HepG2 (cell line): Measurements from ENCODE around the gene XPNPEP2.

Experiments
- EZH2 ChIP-seq: conservative IDR thresholded peaks from 2 replicates; pipeline ENCODE4 v1.6.1; 2012; ENCODE audit warnings: mild to moderate bottlenecking, low read depth, low read length, moderate library complexity
- HNF4G ChIP-seq, 2 experiments: sonication (generic) in 1 of 2; formaldehyde crosslinking in 1 of 2; IDR thresholded peaks; 2 replicates each; pipeline versions ENCODE4 v1.4.0 to v1.6.1; 2011 to 2020; ENCODE audit warnings: borderline replicate concordance in 2 of 2, low read depth in 2 of 2, mild to moderate bottlenecking in 2 of 2, low read length in 1 of 2, missing genetic modification reagents in 1 of 2, moderate library complexity in 1 of 2
- JDP2 ChIP-seq: sonication (generic); formaldehyde crosslinking; IDR thresholded peaks from 2 replicates; pipeline ENCODE4 v1.8.1; 2022; ENCODE audit warnings: missing genetic modification reagents, borderline replicate concordance
- KLF13 ChIP-seq: sonication (generic); formaldehyde crosslinking; IDR thresholded peaks from 2 replicates; pipeline ENCODE4 v1.4.0; 2020; ENCODE audit warnings: mild to moderate bottlenecking, missing genetic modification reagents
- PHB2 ChIP-seq: fragments of 450-650 bp; IDR thresholded peaks from 2 replicates; pipeline ENCODE4 v1.6.1; 2018; ENCODE audit not compliant: partially characterized antibody
- POLR2AphosphoS2 ChIP-seq: IDR thresholded peaks from 2 replicates; pipeline ENCODE4 v1.6.1; 2011; ENCODE audit warnings: low read depth, low read length, improper control_type of control experiment
- RBFOX2 ChIP-seq: fragments of 200-400 bp; formaldehyde crosslinking; IDR thresholded peaks from 2 replicates; pipeline ENCODE4 v1.6.1; 2017; ENCODE audit warnings: low read depth, mild to moderate bottlenecking, low read length
- ZFP36L2 ChIP-seq: sonication (generic); formaldehyde crosslinking; IDR thresholded peaks from 2 replicates; pipeline ENCODE4 v1.4.0; 2020; ENCODE audit warnings: missing genetic modification reagents
- TF ChIP-seq, protein P1 (sequence below): sonication (generic); formaldehyde crosslinking; IDR thresholded peaks from 2 replicates; pipeline ENCODE4 v1.5.0; 2020; ENCODE audit warnings: mild to moderate bottlenecking, missing genetic modification reagents, moderate library complexity
- TF ChIP-seq, protein P2 (sequence below), 2 experiments: IDR thresholded peaks; 2 replicates each; pipeline ENCODE4 v1.6.1; 2011 to 2012; ENCODE audit warnings: low read length in 2 of 2, borderline replicate concordance in 1 of 2, low read depth in 1 of 2, mild to moderate bottlenecking in 1 of 2, moderate library complexity in 1 of 2

DNA sequence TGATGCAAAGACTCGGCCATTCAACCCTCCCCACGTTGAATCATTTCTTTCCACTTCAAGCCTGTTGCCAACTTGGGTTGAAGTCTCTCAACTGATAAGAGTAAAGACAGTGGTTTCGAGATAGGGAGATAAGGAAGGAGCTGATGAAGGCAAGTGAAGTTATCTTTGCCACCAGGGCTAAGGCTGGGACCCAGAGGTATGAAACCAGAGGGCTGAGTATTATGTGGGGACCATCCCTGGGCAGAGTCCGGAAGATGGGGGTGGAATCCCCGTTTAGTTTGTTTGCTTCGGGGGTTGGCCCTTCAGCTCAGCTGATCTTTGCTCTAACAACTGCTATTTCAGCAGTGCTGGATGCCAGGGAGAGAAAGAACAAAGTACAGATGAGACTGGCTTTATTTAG, 2.3 kb upstream of the XPNPEP2 start:
- TF ChIP-seq ZFP36L2 (no peak), PHB2 (no peak), JDP2 (CRISPR knock-in tag) (no peak), KLF13 (CRISPR knock-in tag) (no peak), RBFOX2 (no peak), POLR2AphosphoS2 (no peak), EZH2 (no peak), HNF4G (IDR thresholded peaks at IDR 0.05; ENCODE audit: borderline replicate concordance, low read depth, low read length) (peak; percentile 63), HNF4G (CRISPR knock-in tag; IDR thresholded peaks at IDR 0.05; ENCODE audit: borderline replicate concordance, low read depth) (no peak)
- TF ChIP-seq, protein P1, sequence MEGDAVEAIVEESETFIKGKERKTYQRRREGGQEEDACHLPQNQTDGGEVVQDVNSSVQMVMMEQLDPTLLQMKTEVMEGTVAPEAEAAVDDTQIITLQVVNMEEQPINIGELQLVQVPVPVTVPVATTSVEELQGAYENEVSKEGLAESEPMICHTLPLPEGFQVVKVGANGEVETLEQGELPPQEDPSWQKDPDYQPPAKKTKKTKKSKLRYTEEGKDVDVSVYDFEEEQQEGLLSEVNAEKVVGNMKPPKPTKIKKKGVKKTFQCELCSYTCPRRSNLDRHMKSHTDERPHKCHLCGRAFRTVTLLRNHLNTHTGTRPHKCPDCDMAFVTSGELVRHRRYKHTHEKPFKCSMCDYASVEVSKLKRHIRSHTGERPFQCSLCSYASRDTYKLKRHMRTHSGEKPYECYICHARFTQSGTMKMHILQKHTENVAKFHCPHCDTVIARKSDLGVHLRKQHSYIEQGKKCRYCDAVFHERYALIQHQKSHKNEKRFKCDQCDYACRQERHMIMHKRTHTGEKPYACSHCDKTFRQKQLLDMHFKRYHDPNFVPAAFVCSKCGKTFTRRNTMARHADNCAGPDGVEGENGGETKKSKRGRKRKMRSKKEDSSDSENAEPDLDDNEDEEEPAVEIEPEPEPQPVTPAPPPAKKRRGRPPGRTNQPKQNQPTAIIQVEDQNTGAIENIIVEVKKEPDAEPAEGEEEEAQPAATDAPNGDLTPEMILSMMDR (CRISPR knock-in tag) = no peak
- TF ChIP-seq, protein P2, sequence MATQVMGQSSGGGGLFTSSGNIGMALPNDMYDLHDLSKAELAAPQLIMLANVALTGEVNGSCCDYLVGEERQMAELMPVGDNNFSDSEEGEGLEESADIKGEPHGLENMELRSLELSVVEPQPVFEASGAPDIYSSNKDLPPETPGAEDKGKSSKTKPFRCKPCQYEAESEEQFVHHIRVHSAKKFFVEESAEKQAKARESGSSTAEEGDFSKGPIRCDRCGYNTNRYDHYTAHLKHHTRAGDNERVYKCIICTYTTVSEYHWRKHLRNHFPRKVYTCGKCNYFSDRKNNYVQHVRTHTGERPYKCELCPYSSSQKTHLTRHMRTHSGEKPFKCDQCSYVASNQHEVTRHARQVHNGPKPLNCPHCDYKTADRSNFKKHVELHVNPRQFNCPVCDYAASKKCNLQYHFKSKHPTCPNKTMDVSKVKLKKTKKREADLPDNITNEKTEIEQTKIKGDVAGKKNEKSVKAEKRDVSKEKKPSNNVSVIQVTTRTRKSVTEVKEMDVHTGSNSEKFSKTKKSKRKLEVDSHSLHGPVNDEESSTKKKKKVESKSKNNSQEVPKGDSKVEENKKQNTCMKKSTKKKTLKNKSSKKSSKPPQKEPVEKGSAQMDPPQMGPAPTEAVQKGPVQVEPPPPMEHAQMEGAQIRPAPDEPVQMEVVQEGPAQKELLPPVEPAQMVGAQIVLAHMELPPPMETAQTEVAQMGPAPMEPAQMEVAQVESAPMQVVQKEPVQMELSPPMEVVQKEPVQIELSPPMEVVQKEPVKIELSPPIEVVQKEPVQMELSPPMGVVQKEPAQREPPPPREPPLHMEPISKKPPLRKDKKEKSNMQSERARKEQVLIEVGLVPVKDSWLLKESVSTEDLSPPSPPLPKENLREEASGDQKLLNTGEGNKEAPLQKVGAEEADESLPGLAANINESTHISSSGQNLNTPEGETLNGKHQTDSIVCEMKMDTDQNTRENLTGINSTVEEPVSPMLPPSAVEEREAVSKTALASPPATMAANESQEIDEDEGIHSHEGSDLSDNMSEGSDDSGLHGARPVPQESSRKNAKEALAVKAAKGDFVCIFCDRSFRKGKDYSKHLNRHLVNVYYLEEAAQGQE (IDR thresholded peaks at IDR 0.05; ENCODE audit: borderline replicate concordance in 1 of 2, low read depth in 1 of 2, low read length in 2 of 2) = no peak
